ENCODE results near the gene FAM3C.

GRCh38 chr7:121372376-121373010, 23.6 kb downstream of the FAM3C start:
- TF ChIP-seq, protein P1, sequence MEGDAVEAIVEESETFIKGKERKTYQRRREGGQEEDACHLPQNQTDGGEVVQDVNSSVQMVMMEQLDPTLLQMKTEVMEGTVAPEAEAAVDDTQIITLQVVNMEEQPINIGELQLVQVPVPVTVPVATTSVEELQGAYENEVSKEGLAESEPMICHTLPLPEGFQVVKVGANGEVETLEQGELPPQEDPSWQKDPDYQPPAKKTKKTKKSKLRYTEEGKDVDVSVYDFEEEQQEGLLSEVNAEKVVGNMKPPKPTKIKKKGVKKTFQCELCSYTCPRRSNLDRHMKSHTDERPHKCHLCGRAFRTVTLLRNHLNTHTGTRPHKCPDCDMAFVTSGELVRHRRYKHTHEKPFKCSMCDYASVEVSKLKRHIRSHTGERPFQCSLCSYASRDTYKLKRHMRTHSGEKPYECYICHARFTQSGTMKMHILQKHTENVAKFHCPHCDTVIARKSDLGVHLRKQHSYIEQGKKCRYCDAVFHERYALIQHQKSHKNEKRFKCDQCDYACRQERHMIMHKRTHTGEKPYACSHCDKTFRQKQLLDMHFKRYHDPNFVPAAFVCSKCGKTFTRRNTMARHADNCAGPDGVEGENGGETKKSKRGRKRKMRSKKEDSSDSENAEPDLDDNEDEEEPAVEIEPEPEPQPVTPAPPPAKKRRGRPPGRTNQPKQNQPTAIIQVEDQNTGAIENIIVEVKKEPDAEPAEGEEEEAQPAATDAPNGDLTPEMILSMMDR (IDR thresholded peaks at IDR 0.05; ENCODE audit: borderline replicate concordance, extremely low read depth, low read length, poor library complexity, severe bottlenecking): no peak
- TF ChIP-seq EZH2 (IDR thresholded peaks at IDR 0.05; ENCODE audit: borderline replicate concordance, low read depth, low read length, severe bottlenecking): no peak

All from DND-41 (cell line).